Fibroblast of pulmonary artery (primary cell): ENCODE data around the gene AP1S3.

Experiments used
- DNase-seq: peaks from one replicate; pipeline ENCODE4 v3.0.0-alpha.2; 2010; ENCODE audit warnings: low read depth
- H3K4me3 ChIP-seq: replicated peaks from 2 replicates; pipeline ENCODE4 v1.5.1; 2011; ENCODE audit warnings: low read depth, mild to moderate bottlenecking, control low read depth, low read length, moderate library complexity
- TF ChIP-seq, protein P1 (sequence below): IDR thresholded peaks from 2 replicates; pipeline ENCODE4 v1.5.1; 2011; ENCODE audit warnings: mild to moderate bottlenecking, control low read depth, low read length, inconsistent platforms; ENCODE audit errors: missing control alignments

AP1S3 gene

DNA sequence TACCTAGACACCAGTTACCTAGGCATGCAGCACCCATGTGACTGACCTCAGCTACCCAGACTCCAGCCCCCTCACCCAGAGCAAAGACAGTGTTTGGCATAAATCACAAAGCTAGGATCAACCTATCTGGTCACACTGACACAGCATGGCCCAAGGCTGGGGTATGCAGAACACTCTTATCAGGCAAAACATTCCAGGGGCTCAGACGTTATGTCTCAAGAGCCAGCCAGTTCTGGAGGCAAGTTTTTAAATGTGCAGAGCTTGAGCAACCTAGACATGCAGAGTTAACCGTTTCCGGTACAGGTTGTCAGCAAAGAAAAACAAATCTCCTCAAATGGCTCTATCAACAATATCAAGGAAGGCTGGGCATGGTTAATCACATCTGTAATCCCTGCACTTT is 92.8 kb downstream of the AP1S3 start:
- TF ChIP-seq, protein P1, sequence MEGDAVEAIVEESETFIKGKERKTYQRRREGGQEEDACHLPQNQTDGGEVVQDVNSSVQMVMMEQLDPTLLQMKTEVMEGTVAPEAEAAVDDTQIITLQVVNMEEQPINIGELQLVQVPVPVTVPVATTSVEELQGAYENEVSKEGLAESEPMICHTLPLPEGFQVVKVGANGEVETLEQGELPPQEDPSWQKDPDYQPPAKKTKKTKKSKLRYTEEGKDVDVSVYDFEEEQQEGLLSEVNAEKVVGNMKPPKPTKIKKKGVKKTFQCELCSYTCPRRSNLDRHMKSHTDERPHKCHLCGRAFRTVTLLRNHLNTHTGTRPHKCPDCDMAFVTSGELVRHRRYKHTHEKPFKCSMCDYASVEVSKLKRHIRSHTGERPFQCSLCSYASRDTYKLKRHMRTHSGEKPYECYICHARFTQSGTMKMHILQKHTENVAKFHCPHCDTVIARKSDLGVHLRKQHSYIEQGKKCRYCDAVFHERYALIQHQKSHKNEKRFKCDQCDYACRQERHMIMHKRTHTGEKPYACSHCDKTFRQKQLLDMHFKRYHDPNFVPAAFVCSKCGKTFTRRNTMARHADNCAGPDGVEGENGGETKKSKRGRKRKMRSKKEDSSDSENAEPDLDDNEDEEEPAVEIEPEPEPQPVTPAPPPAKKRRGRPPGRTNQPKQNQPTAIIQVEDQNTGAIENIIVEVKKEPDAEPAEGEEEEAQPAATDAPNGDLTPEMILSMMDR: no peak
- peak; percentile 91 for DNase-seq
- H3K4me3 ChIP-seq: no peak overlapping the region

DNA sequence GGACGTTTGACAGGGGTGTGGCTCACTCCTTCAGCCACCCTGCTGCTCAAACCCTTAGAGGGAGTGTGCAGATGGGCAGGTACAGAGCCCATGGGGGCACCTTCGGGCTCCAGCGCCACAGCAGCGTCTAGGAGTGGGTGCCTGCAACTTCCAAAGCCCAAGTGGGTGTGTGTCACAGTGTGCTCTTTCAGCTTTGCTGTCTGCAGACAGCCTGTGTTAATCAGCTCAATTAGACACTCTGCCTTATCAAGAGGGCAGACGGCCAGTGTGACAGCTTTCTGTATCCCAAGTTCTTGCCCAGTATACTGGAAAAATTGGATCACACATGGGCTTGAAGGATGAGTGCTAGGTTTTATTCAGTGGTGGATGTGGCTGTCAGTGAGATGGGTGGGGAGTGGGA is 96.7 kb downstream of the AP1S3 start:
- H3K4me3 ChIP-seq: no peak overlapping the region
- DNase-seq: no peak
- TF ChIP-seq, protein P1: no peak

DNA sequence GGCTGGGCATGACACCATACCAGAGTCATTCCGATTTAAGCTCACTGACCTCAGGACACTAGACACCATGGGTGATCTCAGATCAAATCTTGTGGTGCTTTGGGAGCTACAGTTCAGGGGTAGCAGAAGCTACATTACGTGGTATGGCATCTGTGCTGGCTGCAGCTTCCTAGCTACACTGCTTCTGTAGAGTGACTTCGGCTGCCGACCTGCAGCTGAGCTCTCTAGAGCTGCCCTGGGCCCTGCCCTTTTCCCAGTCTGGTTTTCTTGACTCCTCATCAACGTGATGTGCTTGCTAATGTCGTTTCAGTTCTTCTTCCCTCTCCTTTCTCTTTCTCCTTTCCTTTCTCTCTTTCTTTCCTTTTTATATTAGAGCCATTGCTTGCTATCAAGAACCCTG is 100.2 kb downstream of the AP1S3 start:
- TF ChIP-seq, protein P1: no peak
- no peak for DNase-seq
- no peak overlapping the region for H3K4me3 ChIP-seq

DNA sequence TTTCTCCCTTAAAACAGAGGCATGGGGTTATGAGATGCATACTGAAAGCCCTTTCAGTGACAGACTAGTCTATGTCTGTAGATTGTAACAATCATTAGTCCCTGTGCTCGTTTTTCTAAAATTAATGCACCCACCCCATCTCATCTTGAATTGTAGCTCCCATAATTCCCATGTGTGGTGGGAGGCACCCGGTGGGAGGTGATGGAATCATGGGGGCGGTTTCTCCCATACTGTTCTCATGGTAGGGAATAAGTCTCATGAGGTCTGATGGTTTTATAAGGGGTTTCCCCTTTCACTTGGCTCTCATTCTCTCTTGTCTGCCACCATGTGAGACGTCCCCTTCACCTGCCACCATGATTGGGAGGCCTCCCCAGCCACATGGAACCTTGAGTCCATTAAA is 100.9 kb downstream of the AP1S3 start:
- TF ChIP-seq, protein P1: no peak
- DNase-seq: no peak
- no peak overlapping the region for H3K4me3 ChIP-seq

DNA sequence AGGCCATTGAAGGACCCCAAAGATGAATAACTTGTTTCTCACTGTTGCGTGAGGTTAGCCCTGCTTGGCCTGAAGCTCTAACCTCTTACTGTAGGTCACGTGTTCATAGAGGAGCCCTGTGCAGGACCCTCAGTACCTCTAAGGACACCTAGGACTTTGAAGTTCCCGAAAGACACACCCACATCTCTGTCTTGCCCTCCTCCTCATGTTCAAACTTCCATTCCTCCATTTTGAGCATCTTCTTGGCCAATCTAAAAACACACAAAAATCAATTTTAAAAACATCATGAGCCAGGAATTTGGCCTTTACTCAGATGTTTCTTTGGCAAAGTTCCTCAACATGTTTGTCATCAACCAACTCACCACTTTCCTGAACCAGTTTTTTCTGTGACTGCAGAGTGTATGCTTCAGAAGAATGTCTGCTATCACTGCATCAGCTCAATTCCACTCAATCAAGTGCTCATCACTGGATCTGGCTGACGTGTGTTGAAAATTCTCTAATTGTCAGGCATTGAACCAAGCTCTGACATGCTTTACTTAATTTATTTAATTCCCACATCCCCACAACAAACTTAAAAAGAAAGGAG is 101.6 kb downstream of the AP1S3 start:
- TF ChIP-seq, protein P1: no peak
- H3K4me3 ChIP-seq: no peak overlapping the region
- peak; percentile 96 for DNase-seq

DNA sequence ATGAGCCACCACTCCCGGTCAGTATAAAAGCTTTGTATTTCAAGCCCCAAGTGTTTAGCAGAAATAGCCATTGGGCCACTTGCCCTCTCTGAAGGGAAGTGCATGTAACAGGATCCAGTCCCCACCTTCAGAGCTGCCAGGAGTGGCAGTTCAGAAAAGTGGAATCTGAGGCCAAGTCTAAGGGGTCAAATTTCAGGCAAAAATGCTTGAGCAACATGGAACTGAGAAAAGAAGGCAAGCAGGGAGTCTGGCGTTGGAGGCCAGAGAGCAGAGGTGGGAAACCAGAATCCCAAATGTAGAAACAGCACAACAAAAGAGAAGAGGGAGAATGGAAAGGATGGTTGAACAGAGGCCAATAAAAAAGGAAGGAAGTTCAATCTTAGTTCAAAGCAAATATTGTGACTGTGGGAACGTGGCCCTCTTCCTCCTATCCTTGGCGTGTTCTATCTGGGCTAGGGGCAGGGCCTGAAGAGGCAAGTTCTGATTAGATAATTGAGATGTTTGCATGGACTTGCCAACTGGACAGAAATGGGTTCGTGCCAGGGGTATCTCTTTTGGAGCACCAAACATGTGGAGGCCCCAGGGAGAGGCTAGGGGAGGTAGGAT is 102.2 kb downstream of the AP1S3 start:
- TF ChIP-seq, protein P1: no peak
- peak; percentile 77 for DNase-seq
- no peak overlapping the region for H3K4me3 ChIP-seq

DNA sequence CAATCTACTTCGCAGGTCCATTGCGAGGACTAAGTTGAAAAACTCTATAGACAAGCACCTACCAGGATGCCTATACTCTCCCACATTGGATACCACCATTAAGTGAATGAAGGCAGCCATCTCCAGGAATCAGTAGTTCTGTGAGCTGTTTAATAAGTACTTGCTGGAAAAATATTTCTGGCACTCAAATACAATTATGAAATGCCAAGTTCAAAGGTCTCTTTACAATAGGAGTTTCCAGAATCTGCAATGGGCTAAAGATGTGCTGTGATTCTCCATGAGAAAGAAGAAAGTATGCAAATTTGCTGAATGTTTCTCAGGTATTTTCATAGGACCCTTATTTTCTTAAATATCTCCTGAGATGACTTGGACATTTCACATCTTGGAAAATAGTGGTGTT is 103.0 kb downstream of the AP1S3 start:
- no peak overlapping the region for H3K4me3 ChIP-seq
- TF ChIP-seq, protein P1: no peak
- peak; percentile 65 for DNase-seq
